Endothelial cell (in vitro differentiated cells): ENCODE data around the gene SPPL2B. TPM values are rescaled to one million over a fixed set of nuclear protein-coding genes. Genes with fewer than 3 reads are reported as not detected.

ENCODE experiments used
- DNase-seq: peaks from one replicate; pipeline ENCODE4 v3.0.0; 2021; ENCODE audit warnings: low spot score
- H3K27ac Mint-ChIP-seq: one replicate; pipeline ENCODE4 v1.8.0; 2021; ENCODE audit warnings: mixed read lengths, inconsistent platforms; ENCODE audit not compliant: unreplicated experiment
- H3K27me3 Mint-ChIP-seq: one replicate; pipeline ENCODE4 v1.8.0; 2021; ENCODE audit warnings: mild to moderate bottlenecking, moderate library complexity, mixed read lengths, inconsistent platforms; ENCODE audit not compliant: unreplicated experiment
- H3K36me3 Mint-ChIP-seq: one replicate; pipeline ENCODE4 v1.8.0; 2021; ENCODE audit warnings: mild to moderate bottlenecking, low read depth, mixed read lengths, inconsistent platforms; ENCODE audit not compliant: unreplicated experiment
- H3K4me1 Mint-ChIP-seq: one replicate; pipeline ENCODE4 v1.8.0; 2021; ENCODE audit warnings: mild to moderate bottlenecking, mixed read lengths, inconsistent platforms; ENCODE audit not compliant: unreplicated experiment
- H3K4me3 Mint-ChIP-seq: one replicate; pipeline ENCODE4 v1.8.0; 2021; ENCODE audit warnings: mild to moderate bottlenecking, mixed read lengths, inconsistent platforms; ENCODE audit not compliant: unreplicated experiment
- H3K9me3 Mint-ChIP-seq: one replicate; pipeline ENCODE4 v1.8.0; 2021; ENCODE audit warnings: mixed read lengths, inconsistent platforms; ENCODE audit not compliant: unreplicated experiment
- total RNA-seq: library from RNA; stranded (reverse); fragmentation: NEBNext Ultra II Directional; extraction: Animal tissue kit (Norgen Biotek cat#: 25700); gene quantifications from one replicate; pipeline ENCODE4 v1.2.1, GENCODE V29; 2021; ENCODE audit not compliant: unreplicated experiment
- TF ChIP-seq, protein P1 (sequence below): fragments of 200-600 bp; sonication (generic); IDR thresholded peaks from one replicate; pipeline ENCODE4 v1.5.0; 2021; ENCODE audit warnings: antibody characterized with exemption; ENCODE audit not compliant: unreplicated experiment

SPPL2B gene
- total RNA-seq, 1 donor from 2014 or later: 75.2 TPM

DNA sequence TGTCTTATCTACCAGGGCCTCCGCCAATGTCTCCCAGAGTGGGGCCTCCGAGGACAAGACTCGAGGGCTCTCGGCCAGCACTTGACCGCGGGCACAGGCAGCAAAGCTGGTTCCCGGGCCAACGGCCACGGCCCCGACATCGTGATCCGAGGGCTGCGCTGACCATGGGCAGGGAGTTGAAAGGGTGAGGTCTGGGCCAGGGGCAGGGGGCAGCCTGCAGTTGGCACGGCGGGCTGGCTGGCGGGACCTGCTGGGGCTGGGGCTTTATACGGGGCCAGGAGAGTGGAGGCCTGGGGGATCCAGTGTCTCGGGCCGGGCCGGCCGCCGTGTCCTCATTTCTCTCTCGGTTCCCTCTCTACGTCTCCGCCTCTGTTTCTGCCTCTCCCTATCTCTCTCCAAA, 10.7 kb upstream of the SPPL2B start:
- DNase-seq: no peak
- no peak overlapping the region for H3K4me3 Mint-ChIP-seq
- no peaks in the 10 kb centered on the region for H3K9me3 Mint-ChIP-seq
- peaks cover 7% of the 10 kb centered on the region for H3K4me1 Mint-ChIP-seq
- TF ChIP-seq, protein P1, sequence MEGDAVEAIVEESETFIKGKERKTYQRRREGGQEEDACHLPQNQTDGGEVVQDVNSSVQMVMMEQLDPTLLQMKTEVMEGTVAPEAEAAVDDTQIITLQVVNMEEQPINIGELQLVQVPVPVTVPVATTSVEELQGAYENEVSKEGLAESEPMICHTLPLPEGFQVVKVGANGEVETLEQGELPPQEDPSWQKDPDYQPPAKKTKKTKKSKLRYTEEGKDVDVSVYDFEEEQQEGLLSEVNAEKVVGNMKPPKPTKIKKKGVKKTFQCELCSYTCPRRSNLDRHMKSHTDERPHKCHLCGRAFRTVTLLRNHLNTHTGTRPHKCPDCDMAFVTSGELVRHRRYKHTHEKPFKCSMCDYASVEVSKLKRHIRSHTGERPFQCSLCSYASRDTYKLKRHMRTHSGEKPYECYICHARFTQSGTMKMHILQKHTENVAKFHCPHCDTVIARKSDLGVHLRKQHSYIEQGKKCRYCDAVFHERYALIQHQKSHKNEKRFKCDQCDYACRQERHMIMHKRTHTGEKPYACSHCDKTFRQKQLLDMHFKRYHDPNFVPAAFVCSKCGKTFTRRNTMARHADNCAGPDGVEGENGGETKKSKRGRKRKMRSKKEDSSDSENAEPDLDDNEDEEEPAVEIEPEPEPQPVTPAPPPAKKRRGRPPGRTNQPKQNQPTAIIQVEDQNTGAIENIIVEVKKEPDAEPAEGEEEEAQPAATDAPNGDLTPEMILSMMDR: no peak
- peaks cover 3% of the 10 kb centered on the region for H3K27me3 Mint-ChIP-seq
- H3K36me3 Mint-ChIP-seq: peaks cover 7% of the 10 kb centered on the region
- H3K27ac Mint-ChIP-seq: no peak overlapping the region

DNA sequence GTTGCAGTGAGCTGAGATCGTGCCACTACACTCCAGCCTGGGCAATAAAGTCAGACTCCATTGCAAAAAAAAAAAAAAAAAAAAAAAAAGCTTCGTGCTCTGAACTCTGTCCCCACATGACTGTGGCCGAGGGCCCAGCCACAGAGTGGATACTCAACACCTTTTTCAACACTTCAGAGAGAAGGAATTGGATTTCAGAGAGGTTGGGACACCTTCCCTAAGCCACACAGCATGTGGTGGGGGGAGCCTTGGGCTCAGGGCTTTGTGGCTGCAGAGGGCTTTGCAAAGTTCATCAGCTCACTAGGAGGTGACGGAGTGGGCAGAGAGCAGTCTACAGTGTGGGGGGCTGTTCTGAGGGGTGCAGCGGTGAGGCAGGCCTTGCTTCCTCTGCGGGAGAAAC, 9.6 kb upstream of the SPPL2B start:
- Mint-ChIP-seq H3K36me3 (peaks cover 3% of the 10 kb centered on the region), H3K27me3 (peaks cover 6% of the 10 kb centered on the region), H3K9me3 (no peaks in the 10 kb centered on the region), H3K4me3 (no peak overlapping the region), H3K27ac (no peak overlapping the region), H3K4me1 (peaks cover 7% of the 10 kb centered on the region)
- TF ChIP-seq, protein P1: no peak
- no peak for DNase-seq

DNA sequence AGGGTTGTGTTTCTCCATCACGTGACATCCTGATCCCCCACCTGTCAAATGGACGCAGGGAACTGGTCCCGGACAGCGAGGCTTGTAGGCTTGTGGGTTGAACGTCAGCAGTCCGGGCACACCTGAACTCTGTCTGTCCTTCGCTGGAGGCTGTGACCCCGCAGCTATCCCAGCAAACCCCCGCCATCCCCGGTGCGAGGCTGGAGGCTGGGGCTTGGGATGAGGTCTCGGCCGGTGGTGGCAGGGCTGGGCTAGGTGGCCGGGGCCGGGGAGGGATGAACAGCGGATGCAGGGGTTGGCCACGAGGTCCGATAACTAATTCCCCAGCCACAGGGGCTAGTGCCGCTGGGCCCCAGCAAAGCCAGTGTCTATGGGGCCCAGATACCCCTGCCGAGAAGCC, 8.9 kb upstream of the SPPL2B start:
- H3K36me3 Mint-ChIP-seq: peaks cover 3% of the 10 kb centered on the region
- TF ChIP-seq, protein P1: no peak
- peaks cover 7% of the 10 kb centered on the region for H3K4me1 Mint-ChIP-seq
- H3K27ac Mint-ChIP-seq: no peak overlapping the region
- H3K4me3 Mint-ChIP-seq: no peak overlapping the region
- H3K9me3 Mint-ChIP-seq: no peaks in the 10 kb centered on the region
- DNase-seq: no peak
- H3K27me3 Mint-ChIP-seq: peaks cover 6% of the 10 kb centered on the region

DNA sequence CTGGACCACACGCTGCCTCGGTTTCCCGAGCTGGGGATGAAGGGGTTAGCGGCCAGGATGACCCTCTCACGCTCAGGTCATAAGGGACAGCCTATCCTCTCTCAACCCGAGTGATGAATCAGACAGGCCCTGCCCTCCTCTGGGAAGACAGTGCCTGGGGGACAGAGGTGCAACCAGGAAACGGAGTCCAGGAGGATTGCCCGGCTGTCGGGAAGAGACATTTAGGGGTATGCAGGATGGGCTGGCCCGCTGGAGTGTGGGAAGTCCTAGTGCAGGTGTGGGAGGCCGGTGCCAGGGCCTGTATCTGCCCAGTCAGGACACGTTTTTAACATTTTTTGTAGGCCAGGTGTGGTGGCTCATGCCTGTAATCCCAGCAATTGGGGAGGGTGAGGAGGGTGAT, 8.4 kb upstream of the SPPL2B start:
- Mint-ChIP-seq H3K27me3 (peaks cover 6% of the 10 kb centered on the region), H3K4me3 (no peak overlapping the region), H3K27ac (no peak overlapping the region), H3K9me3 (no peaks in the 10 kb centered on the region), H3K4me1 (peaks cover 7% of the 10 kb centered on the region), H3K36me3 (no peaks in the 10 kb centered on the region)
- DNase-seq: no peak
- TF ChIP-seq, protein P1: no peak

DNA sequence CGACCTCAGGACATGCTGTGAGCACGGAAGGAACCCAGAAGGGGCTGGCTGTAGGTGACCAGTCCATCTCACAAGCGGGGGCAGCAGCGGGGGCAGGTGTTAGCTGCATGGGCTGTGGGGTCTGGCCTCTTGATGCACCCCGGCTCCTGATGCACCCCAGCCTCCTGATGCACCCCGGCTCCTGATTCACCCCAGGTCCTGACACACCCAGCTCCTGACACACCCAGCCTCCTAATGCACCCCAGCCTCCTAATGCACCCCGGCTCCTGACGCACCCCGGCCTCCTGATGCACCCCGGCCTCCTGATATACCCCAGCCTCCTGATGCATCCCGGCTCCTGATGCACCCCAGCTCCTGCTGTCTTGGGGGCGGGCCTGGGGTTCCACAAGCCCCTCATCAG, 7.5 kb upstream of the SPPL2B start:
- H3K9me3 Mint-ChIP-seq: no peaks in the 10 kb centered on the region
- no peak overlapping the region for H3K4me3 Mint-ChIP-seq
- H3K27ac Mint-ChIP-seq: no peak overlapping the region

More for the DNA sequence above, 7.5 kb upstream of the SPPL2B start:
- peaks cover 6% of the 10 kb centered on the region for H3K27me3 Mint-ChIP-seq
- peaks cover 7% of the 10 kb centered on the region for H3K4me1 Mint-ChIP-seq
- TF ChIP-seq, protein P1: no peak
- H3K36me3 Mint-ChIP-seq: peaks cover 4% of the 10 kb centered on the region
- DNase-seq: no peak
